ENCODE results near the gene DNTT.

DNA sequence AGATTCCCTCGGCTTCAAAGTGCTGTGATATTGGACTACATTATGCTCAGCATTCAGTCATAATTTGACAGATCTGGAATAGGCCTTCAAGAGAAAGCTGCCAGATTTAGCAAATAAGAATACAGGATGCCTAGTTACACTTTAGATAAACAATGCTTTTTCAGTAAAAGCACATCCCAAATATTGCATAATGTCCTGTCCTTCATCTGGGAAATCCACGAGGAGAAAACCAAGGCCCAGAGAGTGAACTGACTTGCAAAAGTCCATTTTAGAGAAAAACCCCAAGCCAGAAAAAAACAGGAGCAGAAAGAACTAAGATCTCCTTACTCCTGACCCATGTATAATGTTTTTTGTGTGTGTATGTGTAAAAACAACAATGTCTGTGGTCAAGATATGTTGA is 20.9 kb upstream of the DNTT start:
- TF ChIP-seq EZH2 (IDR thresholded peaks at IDR 0.05; ENCODE audit: insufficient read depth, poor library complexity, severe bottlenecking) (no peak), EZH2phosphoT487 (IDR thresholded peaks at IDR 0.05; ENCODE audit: insufficient read depth, low read depth) (no peak)

All from GM23248 (cell line).